HG02571 (cell line): ENCODE measurements around the gene RTN4.

Experiments used
- ATAC-seq: cut with Tn5 transposase; IDR thresholded peaks from one replicate; pipeline ENCODE4 v1.9.1; 2021; ENCODE audit warnings: mild to moderate bottlenecking, moderate library complexity; ENCODE audit not compliant: unreplicated experiment

RTN4 gene

GRCh38 chr2:54955358-54956110, 94.7 kb downstream of the RTN4 start:
- no peak for ATAC-seq

GRCh38 chr2:54954705-54955357, 95.4 kb downstream of the RTN4 start:
- no peak for ATAC-seq

DNA sequence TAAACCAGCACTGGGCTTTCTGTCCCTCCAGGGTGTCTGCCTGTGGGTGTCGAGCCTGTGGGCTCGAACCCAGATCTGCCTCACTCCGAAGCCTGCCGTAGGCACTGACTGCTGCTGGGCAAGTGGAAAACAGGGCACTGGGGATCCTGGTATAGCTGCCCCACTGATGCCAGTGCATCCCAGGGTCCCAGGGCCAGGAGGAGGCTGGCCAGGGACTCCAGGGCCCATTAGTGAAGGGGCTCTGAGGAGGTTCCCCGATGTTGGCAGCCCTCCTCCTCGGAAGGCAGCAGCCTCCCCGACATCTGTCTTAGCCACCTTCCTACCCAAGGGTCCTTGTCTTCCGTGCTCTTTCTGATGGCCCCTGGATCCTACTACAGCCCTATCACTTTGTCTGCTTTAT, 96.1 kb downstream of the RTN4 start:
- ATAC-seq: no peak

DNA sequence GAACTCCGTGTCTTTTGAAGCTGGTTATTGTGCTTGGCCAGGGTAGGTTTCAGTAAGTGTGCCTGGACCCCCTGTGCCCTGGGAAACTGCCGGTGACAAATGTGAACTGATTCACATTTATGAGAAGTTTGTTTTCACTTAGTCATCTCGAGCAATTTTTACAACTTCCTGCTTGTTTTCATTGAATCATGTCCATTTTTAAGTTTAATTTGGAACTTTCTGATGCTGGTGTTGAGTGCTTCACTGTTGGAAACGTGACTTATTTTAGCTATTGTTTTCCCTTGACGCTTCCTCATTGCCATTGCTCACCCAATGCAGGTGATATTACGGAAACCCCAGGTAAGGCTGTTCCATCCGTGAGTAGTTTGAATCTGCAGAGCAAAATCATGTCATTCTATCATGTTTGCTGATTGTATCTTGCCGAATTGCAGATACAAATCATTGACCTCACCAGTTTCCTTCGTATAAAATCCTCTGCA, 97.2 kb downstream of the RTN4 start:
- no peak for ATAC-seq

DNA sequence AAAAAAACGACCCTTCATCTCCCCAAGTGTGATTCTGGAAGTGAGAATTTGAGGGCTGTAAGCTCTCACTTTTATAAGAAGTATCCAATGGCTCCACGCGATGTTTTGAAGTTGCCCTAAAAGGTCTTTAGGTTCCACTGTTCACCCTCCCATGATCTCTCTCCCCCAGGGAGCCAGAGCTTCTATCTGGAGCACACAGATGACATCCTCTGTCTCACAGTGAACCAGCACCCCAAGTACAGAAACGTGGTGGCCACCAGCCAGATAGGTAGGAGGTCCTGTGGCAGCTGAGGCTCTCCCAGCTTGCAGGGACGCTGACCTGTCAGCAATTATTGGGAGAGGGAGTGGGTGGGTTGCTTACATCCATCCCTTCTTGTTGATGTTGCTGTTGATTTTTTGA, 97.8 kb downstream of the RTN4 start:
- ATAC-seq: no peak

GRCh38 chr2:54950811-54951210, 99.4 kb downstream of the RTN4 start:
- ATAC-seq: no peak

- ATAC-seq: no peak
Measured at GRCh38 chr2:54949431-54949830, 100.8 kb downstream of the RTN4 start.

DNA sequence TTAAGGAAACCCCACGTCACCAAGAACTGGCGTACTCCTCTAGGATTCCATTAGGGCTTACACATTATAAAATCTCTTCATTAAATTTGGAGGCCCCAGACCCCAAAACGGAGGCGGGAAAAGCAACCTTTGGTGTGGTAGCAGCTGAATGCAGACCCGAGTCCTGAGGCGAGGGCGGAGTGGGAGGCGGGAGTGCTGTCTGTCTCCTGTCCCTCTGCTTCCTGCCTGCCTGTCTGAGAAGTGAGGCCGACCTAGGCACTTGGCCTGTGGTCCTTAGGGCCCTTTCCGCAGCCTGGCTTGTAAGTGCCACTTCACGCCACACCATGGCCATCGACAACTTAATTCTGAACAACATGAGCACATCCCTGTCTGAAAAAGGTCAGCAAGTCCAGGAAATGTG, 102.1 kb downstream of the RTN4 start:
- ATAC-seq: no peak

DNA sequence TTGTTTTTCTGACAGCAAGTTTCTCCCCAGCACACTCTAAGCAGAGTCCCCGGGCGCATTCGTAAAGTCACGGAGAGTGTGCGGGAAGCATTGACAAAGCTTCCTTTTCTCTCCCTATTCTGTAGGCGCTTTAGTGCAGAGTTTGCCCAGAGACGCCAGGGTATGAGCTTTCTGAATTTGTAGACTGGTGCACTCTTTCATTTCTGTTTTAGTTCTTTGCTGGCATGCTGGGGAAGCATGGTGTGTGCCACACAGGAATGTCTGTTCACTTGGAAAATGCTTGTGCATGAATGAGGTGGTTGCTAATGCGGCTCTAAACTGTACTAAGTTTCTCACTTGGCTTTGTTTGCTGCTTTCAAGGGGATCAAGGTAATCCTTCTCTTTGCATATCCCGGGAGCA, 102.6 kb downstream of the RTN4 start:
- no peak for ATAC-seq

DNA sequence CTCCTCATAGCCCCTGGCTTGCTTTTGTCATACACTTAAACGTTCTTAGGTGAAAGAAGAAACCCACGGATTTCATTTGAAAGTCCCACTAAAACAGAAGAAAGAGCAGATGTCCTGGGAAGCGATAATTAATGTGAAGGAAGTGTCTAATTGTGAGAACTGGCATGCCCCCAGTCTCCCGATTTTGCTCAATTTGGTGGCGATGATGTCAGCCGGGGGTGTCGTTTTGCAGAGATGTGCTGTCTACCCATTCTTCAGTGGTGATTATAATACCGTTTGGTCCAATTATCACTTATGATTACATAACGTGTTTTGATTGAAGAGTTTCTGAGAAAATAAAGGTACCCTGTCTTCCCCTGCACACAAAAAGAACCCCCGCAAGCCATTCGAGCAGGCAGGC, 103.1 kb downstream of the RTN4 start:
- no peak for ATAC-seq

- ATAC-seq: no peak
Measured at GRCh38 chr2:54946220-54946805, 103.9 kb downstream of the RTN4 start.

DNA sequence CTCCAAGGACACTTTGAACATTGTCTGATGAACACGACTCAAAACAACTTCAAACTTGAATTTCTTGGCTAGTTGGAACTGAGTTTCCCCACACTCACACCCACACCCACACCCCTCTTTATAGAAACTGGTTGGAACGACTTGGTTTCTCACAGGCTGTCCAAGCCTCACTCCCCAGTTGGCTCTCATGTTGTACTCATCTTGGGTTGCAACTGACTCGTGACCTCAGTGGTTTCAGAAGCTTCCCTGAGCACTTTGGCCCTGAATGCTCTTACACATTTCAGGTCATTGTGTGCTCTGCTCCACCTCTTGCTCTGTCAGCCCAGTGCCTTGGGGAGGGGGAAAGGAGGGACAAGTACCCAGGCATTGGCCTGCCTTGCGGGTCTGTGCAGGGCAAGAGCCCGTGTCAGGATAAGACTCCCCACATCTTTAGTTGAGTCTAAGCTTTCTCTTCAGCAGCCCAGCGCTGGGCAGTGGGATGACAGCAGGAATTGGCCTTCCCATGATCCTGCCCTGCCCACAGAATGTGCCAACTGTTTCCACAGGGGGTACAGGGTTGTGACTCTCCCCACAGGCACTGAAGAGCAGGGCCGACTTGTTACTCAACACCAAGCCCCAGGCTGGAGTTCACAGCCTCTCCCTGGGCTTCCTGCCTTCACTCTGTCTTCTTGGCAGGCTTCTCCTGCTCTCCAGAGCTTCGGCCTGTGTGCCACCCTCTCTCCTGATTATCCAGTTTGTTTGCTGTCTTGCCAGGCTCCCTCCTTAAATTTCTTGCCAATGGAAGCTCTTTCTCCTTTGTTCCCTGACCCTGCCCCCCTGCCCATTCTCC, 104.6 kb downstream of the RTN4 start:
- ATAC-seq: no peak

- no peak for ATAC-seq
Measured at GRCh38 chr2:54944724-54945326, 105.4 kb downstream of the RTN4 start.

DNA sequence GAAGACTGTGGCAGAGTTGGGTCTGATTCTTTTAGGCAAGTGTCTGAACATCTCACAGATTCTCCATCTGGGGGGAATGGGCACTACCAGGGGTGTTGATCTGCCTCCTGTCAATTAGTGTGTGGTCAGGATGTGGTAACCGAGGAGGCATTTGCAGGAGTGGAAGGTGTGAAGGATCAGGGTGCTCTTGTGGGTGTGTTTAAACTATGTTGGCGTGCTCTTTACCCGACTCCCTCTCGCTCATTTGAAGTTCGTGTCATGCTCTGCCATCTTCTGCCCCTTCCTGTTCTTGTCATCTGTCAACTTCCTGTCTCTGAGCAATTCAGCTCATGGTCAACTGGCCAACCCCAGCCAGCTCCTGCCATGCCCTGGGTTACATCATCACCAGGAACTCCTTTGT, 107.9 kb downstream of the RTN4 start:
- ATAC-seq: no peak

DNA sequence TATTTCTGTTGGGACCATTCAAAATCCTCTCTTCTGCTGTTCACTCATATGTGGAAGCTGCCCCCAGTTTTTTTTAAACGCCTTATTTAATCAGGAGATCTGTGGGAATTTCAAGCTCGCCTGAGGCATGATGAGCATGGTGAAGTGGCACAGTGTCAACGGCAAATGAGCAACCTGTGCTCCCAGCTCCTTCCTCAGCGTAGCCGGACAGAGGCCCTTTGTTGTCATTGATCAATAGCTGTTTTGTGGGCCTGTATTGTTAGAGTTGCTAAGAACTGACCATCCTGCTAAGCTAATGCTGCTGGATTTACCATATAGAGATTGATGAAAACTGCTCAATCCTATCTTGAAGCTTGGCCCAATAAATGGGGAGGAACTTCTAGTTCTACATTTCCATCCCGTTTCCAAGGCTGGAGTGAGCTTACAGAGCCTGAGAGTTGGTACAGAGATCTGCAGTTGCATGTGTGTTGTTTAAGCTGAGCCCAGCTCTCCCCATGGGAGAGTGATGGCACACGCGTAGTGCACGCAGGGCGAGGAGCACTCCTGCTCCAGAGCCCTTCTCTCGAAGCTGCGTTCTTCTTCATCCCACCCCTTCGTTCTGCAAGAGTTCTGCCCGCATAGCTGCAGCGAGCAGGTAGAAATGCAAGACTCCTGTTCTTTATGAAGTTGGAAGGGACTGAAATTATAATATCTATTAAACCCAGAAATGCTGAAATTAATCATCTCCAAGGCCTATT, 108.8 kb downstream of the RTN4 start:
- no peak for ATAC-seq

GRCh38 chr2:54940723-54941122, 109.5 kb downstream of the RTN4 start:
- ATAC-seq: no peak

DNA sequence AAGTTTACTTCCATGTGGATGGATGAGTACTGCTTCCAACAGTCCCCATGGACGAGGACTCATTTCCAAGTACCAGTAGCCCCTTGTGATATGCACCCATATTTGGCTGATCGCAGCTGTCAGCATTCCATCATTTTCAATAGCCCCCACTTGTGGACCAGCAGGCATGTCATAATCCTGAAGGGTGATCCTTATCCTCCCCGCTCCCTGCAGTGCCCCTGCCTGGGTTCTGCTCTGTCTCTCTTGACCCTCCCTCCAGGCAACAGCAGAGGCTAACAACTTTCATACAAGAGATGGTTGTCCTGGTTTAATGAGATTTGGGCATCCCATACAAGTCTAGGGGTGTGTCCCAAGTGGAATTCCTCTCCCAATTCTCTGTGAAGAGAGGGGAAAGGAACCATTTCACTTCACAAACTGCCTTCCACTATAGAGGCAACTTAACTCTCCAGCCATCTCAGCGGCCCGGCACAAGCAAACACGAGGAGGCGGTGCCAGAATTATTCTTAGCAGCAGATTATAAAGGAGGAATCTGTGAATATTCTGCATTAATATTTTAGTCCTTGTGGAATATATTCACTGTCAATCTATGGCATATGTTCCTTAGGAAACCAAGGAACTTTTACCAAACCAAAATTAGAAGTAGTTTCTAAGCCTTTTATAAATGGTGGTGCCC, 110.7 kb downstream of the RTN4 start:
- ATAC-seq: no peak

DNA sequence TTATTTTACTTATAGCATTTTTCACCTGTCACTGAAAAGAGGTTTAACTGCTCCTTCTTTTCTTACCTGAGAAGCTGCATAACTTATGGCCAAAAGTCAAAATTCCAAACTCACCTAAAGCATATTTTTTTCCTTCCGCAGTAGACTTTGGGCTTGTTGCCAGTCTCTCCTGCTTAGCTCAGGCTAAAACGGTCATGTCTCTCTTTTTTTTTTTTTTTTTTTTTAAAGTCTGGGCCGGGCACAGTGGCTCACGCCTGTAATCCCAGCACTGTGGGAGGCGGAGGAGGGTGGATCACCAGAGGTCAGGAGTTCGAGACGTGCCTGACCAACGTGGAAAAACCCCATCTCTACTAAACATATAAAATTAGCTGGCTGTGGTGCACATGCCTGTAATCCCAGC, 113.5 kb downstream of the RTN4 start:
- ATAC-seq: no peak

GRCh38 chr2:54935389-54935788, 114.9 kb downstream of the RTN4 start:
- ATAC-seq: no peak

DNA sequence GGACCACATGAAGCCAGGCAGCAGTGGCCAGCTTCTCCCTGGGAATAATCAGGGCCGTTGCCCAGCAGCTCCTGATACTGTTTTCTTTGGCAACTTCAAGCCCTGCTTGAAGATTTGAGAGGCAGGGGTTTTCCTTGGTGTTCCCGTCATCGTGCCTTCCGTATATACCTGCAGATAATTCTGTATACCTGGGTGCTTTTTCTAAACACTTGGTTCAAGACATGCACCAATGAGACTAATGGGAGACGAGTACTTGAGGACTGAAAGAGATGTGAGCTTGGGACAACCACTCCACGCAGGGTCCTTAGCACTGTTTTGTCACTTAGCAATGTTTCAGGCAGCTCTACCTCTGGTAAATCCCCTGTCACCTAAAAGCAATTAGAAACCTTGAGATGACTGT, 118.8 kb downstream of the RTN4 start:
- no peak for ATAC-seq
